ENCODE measurements around the gene CUZD1. TPM values are rescaled to one million over a fixed set of nuclear protein-coding genes. Genes with fewer than 3 reads are reported as not detected.

CUZD1 gene, protein sequence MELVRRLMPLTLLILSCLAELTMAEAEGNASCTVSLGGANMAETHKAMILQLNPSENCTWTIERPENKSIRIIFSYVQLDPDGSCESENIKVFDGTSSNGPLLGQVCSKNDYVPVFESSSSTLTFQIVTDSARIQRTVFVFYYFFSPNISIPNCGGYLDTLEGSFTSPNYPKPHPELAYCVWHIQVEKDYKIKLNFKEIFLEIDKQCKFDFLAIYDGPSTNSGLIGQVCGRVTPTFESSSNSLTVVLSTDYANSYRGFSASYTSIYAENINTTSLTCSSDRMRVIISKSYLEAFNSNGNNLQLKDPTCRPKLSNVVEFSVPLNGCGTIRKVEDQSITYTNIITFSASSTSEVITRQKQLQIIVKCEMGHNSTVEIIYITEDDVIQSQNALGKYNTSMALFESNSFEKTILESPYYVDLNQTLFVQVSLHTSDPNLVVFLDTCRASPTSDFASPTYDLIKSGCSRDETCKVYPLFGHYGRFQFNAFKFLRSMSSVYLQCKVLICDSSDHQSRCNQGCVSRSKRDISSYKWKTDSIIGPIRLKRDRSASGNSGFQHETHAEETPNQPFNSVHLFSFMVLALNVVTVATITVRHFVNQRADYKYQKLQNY
- 0.33 and 0.42 TPM in 2 replicates for polyA plus RNA-seq (2013)

GRCh38 chr10:122845783-122846332 is at the start of gene CUZD1:
CUZD1 (minus strand) TSS chr10:122845857; CDS start chr10:122845843, 14 bp downstream.
- no peak within 1 kb of the TSS for H2AFZ ChIP-seq (ENCODE audit: insufficient read depth, low read length, poor library complexity)
- H3K79me2 ChIP-seq (ENCODE audit: control insufficient read depth, insufficient read depth, low read length, poor library complexity), result no peaks in the 10 kb centered on the region
- H2BK120ac ChIP-seq (ENCODE audit: insufficient read depth, low read length, poor library complexity), result no peak within 1 kb of the TSS
- no peak within 1 kb of the TSS for H3K18ac ChIP-seq (ENCODE audit: low read length)
- no peak within 1 kb of the TSS for H2BK12ac ChIP-seq (ENCODE audit: low read length)
- H4K8ac ChIP-seq (ENCODE audit: low read depth, low read length), result no peak within 1 kb of the TSS
- H4K12ac ChIP-seq (ENCODE audit: low read depth, low read length), result no peak within 1 kb of the TSS
- H3K4me2 ChIP-seq (ENCODE audit: low read length), result no peak within 1 kb of the TSS
- no CpG with 5 or more reads among the region's 5 CpGs for WGBS (ENCODE audit: extremely low coverage, insufficient coverage, insufficient read length)
- H3K4me1 ChIP-seq (ENCODE audit: control insufficient read depth in 1 of 2, insufficient read depth in 2 of 2, low read length in 2 of 2), result peaks cover 7% of the 10 kb centered on the region in 2 experiments
- no peak within 1 kb of the TSS for H3K14ac ChIP-seq (ENCODE audit: low read length)
- H3K9me3 ChIP-seq (ENCODE audit: insufficient read depth, low read depth, low read length), result peaks cover 2% of the 10 kb centered on the region
- H3K79me1 ChIP-seq (ENCODE audit: low read length), result no peaks in the 10 kb centered on the region
- H3K4ac ChIP-seq (ENCODE audit: low read depth, low read length), result no peak within 1 kb of the TSS
- H3K36me3 ChIP-seq (ENCODE audit: control insufficient read depth in 1 of 2, insufficient read depth in 2 of 2, low read length in 2 of 2), result no peaks in the 10 kb centered on the region
- no peak within 1 kb of the TSS for H3K27ac ChIP-seq (ENCODE audit: low read depth, low read length)
- no peak within 1 kb of the TSS for H3K23ac ChIP-seq (ENCODE audit: low read length)
- no peaks in the 10 kb centered on the region for H3K27me3 ChIP-seq (ENCODE audit: insufficient read depth, low read length)
- H2AK5ac ChIP-seq (ENCODE audit: low read length), result no peak within 1 kb of the TSS
- no peak within 1 kb of the TSS for H3K9ac ChIP-seq (ENCODE audit: low read length)
- H2BK5ac ChIP-seq (ENCODE audit: low read depth, low read length, poor library complexity), result no peak within 1 kb of the TSS
- DNase-seq, result no peak
- no peak within 1 kb of the TSS for H4K91ac ChIP-seq (ENCODE audit: low read depth, low read length)
- no peak within 1 kb of the TSS for H3K4me3 ChIP-seq (ENCODE audit: low read depth, low read length)

DNA sequence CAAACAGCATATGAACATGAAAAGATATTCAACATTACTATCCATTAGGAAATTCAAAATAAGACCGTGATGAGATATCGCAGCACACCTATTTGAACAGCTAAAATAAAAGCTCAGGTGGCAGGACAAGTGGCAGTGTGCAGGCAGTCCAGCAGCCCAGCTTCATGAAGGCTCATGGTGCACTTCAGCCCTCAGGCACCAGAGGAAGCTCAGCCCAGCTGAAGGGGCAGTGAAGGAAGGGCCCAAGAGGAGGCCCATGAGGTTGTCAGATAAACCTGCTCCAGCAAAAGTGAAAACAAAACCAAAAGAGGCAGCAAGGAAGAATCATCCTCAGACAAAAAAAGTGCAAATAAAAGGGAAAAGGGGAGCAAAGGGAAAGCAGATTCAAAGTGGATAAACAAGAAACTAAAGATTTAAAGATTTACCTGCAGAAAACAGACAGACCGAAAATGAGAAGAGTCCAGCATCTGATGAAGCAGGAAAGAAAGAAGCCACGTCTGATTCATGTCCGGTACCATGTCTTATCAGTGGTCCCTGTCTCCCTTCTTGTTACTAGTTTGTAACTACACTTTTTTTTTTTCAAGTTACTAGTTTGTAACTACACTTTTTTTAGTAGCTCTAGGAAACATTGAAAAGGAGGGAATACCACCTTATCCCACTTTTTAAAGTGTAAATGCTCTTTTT is 48.7 kb upstream of the CUZD1 start:
- H2AFZ ChIP-seq (ENCODE audit: insufficient read depth, low read length, poor library complexity), result no peak overlapping the region
- H3K4ac ChIP-seq (ENCODE audit: low read depth, low read length), result no peak overlapping the region
- peak overlapping the region; percentile 98 for H3K23ac ChIP-seq (ENCODE audit: low read length)
- no peak overlapping the region for H2BK12ac ChIP-seq (ENCODE audit: low read length)
- no peaks in the 10 kb centered on the region for H3K36me3 ChIP-seq (ENCODE audit: control insufficient read depth in 1 of 2, insufficient read depth in 2 of 2, low read length in 2 of 2)
- no peak overlapping the region for H2BK5ac ChIP-seq (ENCODE audit: low read depth, low read length, poor library complexity)
- no peak overlapping the region for H4K8ac ChIP-seq (ENCODE audit: low read depth, low read length)
- H3K4me1 ChIP-seq (ENCODE audit: control insufficient read depth in 1 of 2, insufficient read depth in 2 of 2, low read length in 2 of 2), result no peaks in the 10 kb centered on the region
- no peak for DNase-seq
- H4K12ac ChIP-seq (ENCODE audit: low read depth, low read length), result no peak overlapping the region
- no peak overlapping the region for H3K9ac ChIP-seq (ENCODE audit: low read length)
- H4K91ac ChIP-seq (ENCODE audit: low read depth, low read length), result no peak overlapping the region
- H3K14ac ChIP-seq (ENCODE audit: low read length), result no peak overlapping the region
- H3K27ac ChIP-seq (ENCODE audit: low read depth, low read length), result no peak overlapping the region
- H2BK120ac ChIP-seq (ENCODE audit: insufficient read depth, low read length, poor library complexity), result no peak overlapping the region
- no peak overlapping the region for H3K4me3 ChIP-seq (ENCODE audit: low read depth, low read length)
- WGBS (ENCODE audit: extremely low coverage, insufficient coverage, insufficient read length), result no CpG with 5 or more reads among the region's 5 CpGs
- no peak overlapping the region for H3K4me2 ChIP-seq (ENCODE audit: low read length)
- no peaks in the 10 kb centered on the region for H3K27me3 ChIP-seq (ENCODE audit: insufficient read depth, low read length)
- no peaks in the 10 kb centered on the region for H3K79me1 ChIP-seq (ENCODE audit: low read length)
- H3K18ac ChIP-seq (ENCODE audit: low read length), result no peak overlapping the region
- H3K9me3 ChIP-seq (ENCODE audit: insufficient read depth, low read depth, low read length), result peaks cover 2% of the 10 kb centered on the region
- no peaks in the 10 kb centered on the region for H3K79me2 ChIP-seq (ENCODE audit: control insufficient read depth, insufficient read depth, low read length, poor library complexity)
- H2AK5ac ChIP-seq (ENCODE audit: low read length), result no peak overlapping the region

- Histone ChIP-seq H4K91ac (ENCODE audit: low read depth, low read length) (no peak overlapping the region), H3K14ac (ENCODE audit: low read length) (no peak overlapping the region), H2BK5ac (ENCODE audit: low read depth, low read length, poor library complexity) (no peak overlapping the region), H3K79me2 (ENCODE audit: control insufficient read depth, insufficient read depth, low read length, poor library complexity) (no peaks in the 10 kb centered on the region), H3K79me1 (ENCODE audit: low read length) (no peaks in the 10 kb centered on the region), H3K4me1 (ENCODE audit: control insufficient read depth in 1 of 2, insufficient read depth in 2 of 2, low read length in 2 of 2) (no peaks in the 10 kb centered on the region), H3K23ac (ENCODE audit: low read length) (no peak overlapping the region), H2AK5ac (ENCODE audit: low read length) (no peak overlapping the region), H3K9me3 (ENCODE audit: insufficient read depth, low read depth, low read length) (no peaks in the 10 kb centered on the region), H3K36me3 (ENCODE audit: control insufficient read depth in 1 of 2, insufficient read depth in 2 of 2, low read length in 2 of 2) (no peaks in the 10 kb centered on the region), H3K9ac (ENCODE audit: low read length) (no peak overlapping the region), H3K18ac (ENCODE audit: low read length) (no peak overlapping the region), H2AFZ (ENCODE audit: insufficient read depth, low read length, poor library complexity) (no peak overlapping the region), H4K8ac (ENCODE audit: low read depth, low read length) (no peak overlapping the region), H3K4me2 (ENCODE audit: low read length) (no peak overlapping the region), H3K4me3 (ENCODE audit: low read depth, low read length) (no peak overlapping the region), H2BK120ac (ENCODE audit: insufficient read depth, low read length, poor library complexity) (no peak overlapping the region), H4K12ac (ENCODE audit: low read depth, low read length) (no peak overlapping the region), H3K4ac (ENCODE audit: low read depth, low read length) (no peak overlapping the region), H3K27ac (ENCODE audit: low read depth, low read length) (no peak overlapping the region), H3K27me3 (ENCODE audit: insufficient read depth, low read length) (no peaks in the 10 kb centered on the region), H2BK12ac (ENCODE audit: low read length) (no peak overlapping the region)
- no peak for DNase-seq
- no CpG with 5 or more reads among the region's 1 CpG for WGBS (ENCODE audit: extremely low coverage, insufficient coverage, insufficient read length)
These were observed 38.5 kb upstream of the CUZD1 start for GRCh38 chr10:122884166-122884565.

GRCh38 chr10:122882766-122883165 is 37.1 kb upstream of the CUZD1 start:
- Histone ChIP-seq H3K79me2 (ENCODE audit: control insufficient read depth, insufficient read depth, low read length, poor library complexity) (no peaks in the 10 kb centered on the region), H3K9me3 (ENCODE audit: insufficient read depth, low read depth, low read length) (no peaks in the 10 kb centered on the region), H4K91ac (ENCODE audit: low read depth, low read length) (no peak overlapping the region), H3K4me1 (ENCODE audit: control insufficient read depth in 1 of 2, insufficient read depth in 2 of 2, low read length in 2 of 2) (no peaks in the 10 kb centered on the region), H3K27ac (ENCODE audit: low read depth, low read length) (no peak overlapping the region), H4K8ac (ENCODE audit: low read depth, low read length) (no peak overlapping the region), H3K36me3 (ENCODE audit: control insufficient read depth in 1 of 2, insufficient read depth in 2 of 2, low read length in 2 of 2) (no peaks in the 10 kb centered on the region), H2AK5ac (ENCODE audit: low read length) (no peak overlapping the region), H3K79me1 (ENCODE audit: low read length) (no peaks in the 10 kb centered on the region), H2AFZ (ENCODE audit: insufficient read depth, low read length, poor library complexity) (no peak overlapping the region), H3K4me2 (ENCODE audit: low read length) (no peak overlapping the region), H3K18ac (ENCODE audit: low read length) (no peak overlapping the region), H3K4ac (ENCODE audit: low read depth, low read length) (no peak overlapping the region), H2BK5ac (ENCODE audit: low read depth, low read length, poor library complexity) (no peak overlapping the region), H3K27me3 (ENCODE audit: insufficient read depth, low read length) (no peaks in the 10 kb centered on the region), H3K14ac (ENCODE audit: low read length) (no peak overlapping the region), H3K23ac (ENCODE audit: low read length) (no peak overlapping the region), H3K4me3 (ENCODE audit: low read depth, low read length) (no peak overlapping the region), H4K12ac (ENCODE audit: low read depth, low read length) (no peak overlapping the region), H2BK12ac (ENCODE audit: low read length) (no peak overlapping the region), H2BK120ac (ENCODE audit: insufficient read depth, low read length, poor library complexity) (no peak overlapping the region), H3K9ac (ENCODE audit: low read length) (no peak overlapping the region)
- DNase-seq, result no peak
